CD14-positive monocyte (primary cell): ENCODE results near the gene PXN. TPM values are rescaled to one million over a fixed set of nuclear protein-coding genes. Genes with fewer than 3 reads are reported as not detected.

Source experiments
- DNase-seq, 3 donors: peaks; one replicate each; pipeline ENCODE4 v3.0.0-alpha.2; 2011 to 2022
- H2AFZ ChIP-seq: 2 replicates; pipeline ENCODE4 v1.6.0; 2012; ENCODE audit warnings: mild to moderate bottlenecking, low read depth, low read length, inconsistent platforms; ENCODE audit not compliant: insufficient read depth, poor library complexity, severe bottlenecking
- H3K27ac ChIP-seq, 2 donors: 1 replicate in 1 of 2; 2 replicates in 1 of 2; pipeline ENCODE4 v1.5.1; 2012 to 2013; ENCODE audit warnings: low read length in 2 of 2, control low read depth in 1 of 2, inconsistent platforms in 1 of 2, low read depth in 1 of 2, mild to moderate bottlenecking in 1 of 2
- H3K27me3 ChIP-seq, 2 donors: one replicate each; pipeline versions ENCODE4 v1.6.0 to v1.6.1; 2011 to 2013; ENCODE audit warnings: low read length in 2 of 2; ENCODE audit not compliant: control insufficient read depth in 2 of 2, insufficient read depth in 2 of 2
- H3K36me3 ChIP-seq, 2 donors: replicated peaks in 1 of 2; 1 replicate in 1 of 2; 2 replicates in 1 of 2; pipeline versions ENCODE4 v1.5.1 to v1.6.1; 2012 to 2013; ENCODE audit warnings: low read length in 2 of 2, control low read depth in 1 of 2, inconsistent platforms in 1 of 2, mild to moderate bottlenecking in 1 of 2; ENCODE audit not compliant: insufficient read depth in 2 of 2, control insufficient read depth in 1 of 2
- H3K4me1 ChIP-seq, 2 donors: 1 replicate in 1 of 2; 2 replicates in 1 of 2; pipeline versions ENCODE4 v1.5.1 to v1.6.1; 2012 to 2013; ENCODE audit warnings: low read length in 2 of 2, control low read depth in 1 of 2, inconsistent platforms in 1 of 2, mild to moderate bottlenecking in 1 of 2, moderate library complexity in 1 of 2; ENCODE audit not compliant: insufficient read depth in 2 of 2, control insufficient read depth in 1 of 2
- H3K4me2 ChIP-seq: replicated peaks from 2 replicates; pipeline ENCODE3; 2012; ENCODE audit warnings: low read length, moderate library complexity, mild to moderate bottlenecking; ENCODE audit not compliant: poor library complexity, severe bottlenecking; ENCODE audit errors: extremely low read depth
- H3K4me3 ChIP-seq, 3 experiments: fragments of 200-600 bp in 1 of 3; sonication (generic) in 1 of 3; replicated peaks in 1 of 3; 1 replicate in 2 of 3; 2 replicates in 1 of 3; pipeline ENCODE4 v1.5.1; 2011 to 2013; ENCODE audit warnings: low read length in 3 of 3, mild to moderate bottlenecking in 3 of 3, control low read depth in 2 of 3, low read depth in 2 of 3, inconsistent platforms in 1 of 3, moderate library complexity in 1 of 3
- H3K79me2 ChIP-seq: 2 replicates; pipeline ENCODE4 v1.6.0; 2012; ENCODE audit warnings: mild to moderate bottlenecking, control low read depth, inconsistent platforms, low read length, moderate library complexity; ENCODE audit not compliant: insufficient read depth
- H3K9ac ChIP-seq: 2 replicates; pipeline ENCODE4 v1.6.0; 2017; ENCODE audit warnings: low read length, mild to moderate bottlenecking; ENCODE audit not compliant: insufficient read depth, poor library complexity, severe bottlenecking
- H3K9me3 ChIP-seq, 2 donors: replicated peaks in 1 of 2; 1 replicate in 1 of 2; 2 replicates in 1 of 2; pipeline versions ENCODE4 v1.5.1 to v1.6.1; 2012 to 2013; ENCODE audit warnings: low read length in 2 of 2, control low read depth in 1 of 2; ENCODE audit not compliant: control insufficient read depth in 1 of 2, insufficient read depth in 1 of 2
- H4K20me1 ChIP-seq: 2 replicates; pipeline ENCODE4 v1.6.0; 2012; ENCODE audit warnings: mild to moderate bottlenecking, low read length, control low read depth, moderate library complexity; ENCODE audit not compliant: insufficient read depth
- H3K27ac Mint-ChIP-seq, 7 donors: one replicate each; pipeline ENCODE4 v1.8.0; 2020; ENCODE audit warnings: mild to moderate bottlenecking in 7 of 7, mixed read lengths in 7 of 7, moderate library complexity in 6 of 7, inconsistent platforms in 2 of 7
- H3K27me3 Mint-ChIP-seq, 3 donors: one replicate each; pipeline ENCODE4 v1.8.0; 2021 to 2022; ENCODE audit warnings: low read depth in 3 of 3, mild to moderate bottlenecking in 3 of 3, mixed read lengths in 3 of 3, moderate library complexity in 3 of 3, inconsistent platforms in 1 of 3
- H3K36me3 Mint-ChIP-seq, 2 donors: one replicate each; pipeline ENCODE4 v1.8.0; 2020; ENCODE audit warnings: mixed read lengths in 2 of 2, inconsistent platforms in 1 of 2, mild to moderate bottlenecking in 1 of 2
- H3K4me1 Mint-ChIP-seq: one replicate; pipeline ENCODE4 v1.8.0; 2020; ENCODE audit warnings: mild to moderate bottlenecking, mixed read lengths
- H3K4me3 Mint-ChIP-seq, 2 donors: one replicate each; pipeline ENCODE4 v1.8.0; 2020; ENCODE audit warnings: mild to moderate bottlenecking in 2 of 2, mixed read lengths in 2 of 2, moderate library complexity in 1 of 2
- H3K9me3 Mint-ChIP-seq, 7 donors: one replicate each; pipeline ENCODE4 v1.8.0; 2020 to 2022; ENCODE audit warnings: mixed read lengths in 7 of 7, mild to moderate bottlenecking in 6 of 7, moderate library complexity in 6 of 7, inconsistent platforms in 2 of 7
- WGBS: methylation state at CpG from one replicate; pipeline ENCODE4 v1.1.5; 2013; ENCODE audit warnings: missing lambda C conversion rate; ENCODE audit not compliant: insufficient coverage; 5-methylcytosine and 5-hydroxymethylcytosine counted together
- intact Hi-C, 2 donors: fragments of 100-400 bp; cut with micrococcal nuclease; formaldehyde crosslinking; loops; one replicate each; pipeline versions ENCODE4 v1.15.0 to v1.15.1; 2023
- polyA plus RNA-seq, 3 donors: library from polyadenylated mRNA; depleted of rRNA in 1 of 3; unstranded in 2 of 3; stranded (reverse) in 1 of 3; fragments of 300-500 nt in 2 of 3; fragments of >200 nt in 1 of 3; fragmentation: Illumina TruSeq in 2 of 3; gene quantifications; 1 replicate in 2 of 3; 2 replicates in 1 of 3; pipeline ENCODE4 v1.2.3, GENCODE V29; 2012 to 2021
- TF ChIP-seq, protein P1 (sequence below): fragments of 200-600 bp; IDR thresholded peaks from one replicate; pipeline ENCODE4 v1.8.0; 2022; ENCODE audit warnings: antibody characterized with exemption, mild to moderate bottlenecking

Gene PXN
- polyA plus RNA-seq, 3 donors = 62.5 to 106 (median 98.4) TPM

- no peaks in the 10 kb centered on the region for H3K27me3 ChIP-seq
- H3K27ac ChIP-seq = no peak overlapping the region
- H3K9me3 ChIP-seq = no peaks in the 10 kb centered on the region
- Mint-ChIP-seq H3K4me3 (no peak overlapping the region), H3K27me3 (peaks cover 0 to 3% (median 0%) of the 10 kb centered on the region in 3 donors), H3K4me1 (no peaks in the 10 kb centered on the region), H3K27ac (no peak overlapping the region), H3K9me3 (no peaks in the 10 kb centered on the region), H3K36me3 (peaks cover 80 to 98% of the 10 kb centered on the region in 2 donors)
- no peaks in the 10 kb centered on the region for H3K4me1 ChIP-seq
- peaks cover 86 to 99% of the 10 kb centered on the region in 2 donors for H3K36me3 ChIP-seq
- H3K79me2 ChIP-seq = no peaks in the 10 kb centered on the region
- 98% methylated on average over 11 of the region's 11 CpGs for WGBS
- no peak for DNase-seq
- TF ChIP-seq, protein P1, sequence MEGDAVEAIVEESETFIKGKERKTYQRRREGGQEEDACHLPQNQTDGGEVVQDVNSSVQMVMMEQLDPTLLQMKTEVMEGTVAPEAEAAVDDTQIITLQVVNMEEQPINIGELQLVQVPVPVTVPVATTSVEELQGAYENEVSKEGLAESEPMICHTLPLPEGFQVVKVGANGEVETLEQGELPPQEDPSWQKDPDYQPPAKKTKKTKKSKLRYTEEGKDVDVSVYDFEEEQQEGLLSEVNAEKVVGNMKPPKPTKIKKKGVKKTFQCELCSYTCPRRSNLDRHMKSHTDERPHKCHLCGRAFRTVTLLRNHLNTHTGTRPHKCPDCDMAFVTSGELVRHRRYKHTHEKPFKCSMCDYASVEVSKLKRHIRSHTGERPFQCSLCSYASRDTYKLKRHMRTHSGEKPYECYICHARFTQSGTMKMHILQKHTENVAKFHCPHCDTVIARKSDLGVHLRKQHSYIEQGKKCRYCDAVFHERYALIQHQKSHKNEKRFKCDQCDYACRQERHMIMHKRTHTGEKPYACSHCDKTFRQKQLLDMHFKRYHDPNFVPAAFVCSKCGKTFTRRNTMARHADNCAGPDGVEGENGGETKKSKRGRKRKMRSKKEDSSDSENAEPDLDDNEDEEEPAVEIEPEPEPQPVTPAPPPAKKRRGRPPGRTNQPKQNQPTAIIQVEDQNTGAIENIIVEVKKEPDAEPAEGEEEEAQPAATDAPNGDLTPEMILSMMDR = no peak
- H3K4me3 ChIP-seq = no peak overlapping the region
- H2AFZ ChIP-seq = no peak overlapping the region
- intact Hi-C loops = no loop called here
- no peak overlapping the region for H3K9ac ChIP-seq
- no peak overlapping the region for H3K4me2 ChIP-seq
- H4K20me1 ChIP-seq = no peaks in the 10 kb centered on the region
These were observed 90.0 kb downstream of the PXN start for GRCh38 chr12:120175537-120175936.

GRCh38 chr12:120175062-120175461, 90.5 kb downstream of the PXN start:
- TF ChIP-seq, protein P1 = no peak
- H3K36me3 Mint-ChIP-seq = peaks cover 83 to 98% of the 10 kb centered on the region in 2 donors

More at GRCh38 chr12:120175062-120175461, 90.5 kb downstream of the PXN start:
- intact Hi-C loops = no loop called here
- Mint-ChIP-seq H3K27ac (no peak overlapping the region), H3K4me1 (no peaks in the 10 kb centered on the region), H3K4me3 (no peak overlapping the region), H3K9me3 (no peaks in the 10 kb centered on the region), H3K27me3 (peaks cover 0 to 3% (median 0%) of the 10 kb centered on the region in 3 donors)
- H3K9me3 ChIP-seq = no peaks in the 10 kb centered on the region
- no CpG with 5 or more reads among the region's 5 CpGs for WGBS
- DNase-seq = no peak
- no peak overlapping the region for H3K9ac ChIP-seq
- no peaks in the 10 kb centered on the region for H3K27me3 ChIP-seq
- H3K79me2 ChIP-seq = no peaks in the 10 kb centered on the region
- H3K4me3 ChIP-seq = no peak overlapping the region
- no peaks in the 10 kb centered on the region for H4K20me1 ChIP-seq
- H3K36me3 ChIP-seq = peaks cover 89 to 99% of the 10 kb centered on the region in 2 donors
- no peak overlapping the region for H3K4me2 ChIP-seq
- no peak overlapping the region for H3K27ac ChIP-seq
- no peak overlapping the region for H2AFZ ChIP-seq
- H3K4me1 ChIP-seq = no peaks in the 10 kb centered on the region
